ENCODE data around the gene FBXO28.

FBXO28 gene

DNA sequence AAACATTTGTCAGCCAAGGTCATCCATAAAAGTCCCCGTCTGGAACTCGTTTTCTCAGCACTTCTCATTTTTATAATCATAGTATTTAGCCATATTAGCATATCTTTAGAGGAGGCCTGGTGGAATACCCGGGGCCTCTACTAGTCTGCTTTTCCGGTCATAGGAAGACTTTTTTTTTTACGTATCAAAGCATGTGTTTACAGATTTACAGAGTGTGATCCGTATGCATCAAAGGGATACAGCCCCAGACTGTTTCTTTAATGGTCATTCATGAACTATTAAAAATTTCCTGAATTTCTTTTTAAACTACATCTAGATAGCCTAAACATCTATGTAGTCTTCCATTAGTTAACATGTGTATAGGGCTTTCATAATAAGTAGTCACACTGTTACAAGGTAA lies 45.6 kb downstream of the FBXO28 start:
- no peak for DNase-seq

DNA sequence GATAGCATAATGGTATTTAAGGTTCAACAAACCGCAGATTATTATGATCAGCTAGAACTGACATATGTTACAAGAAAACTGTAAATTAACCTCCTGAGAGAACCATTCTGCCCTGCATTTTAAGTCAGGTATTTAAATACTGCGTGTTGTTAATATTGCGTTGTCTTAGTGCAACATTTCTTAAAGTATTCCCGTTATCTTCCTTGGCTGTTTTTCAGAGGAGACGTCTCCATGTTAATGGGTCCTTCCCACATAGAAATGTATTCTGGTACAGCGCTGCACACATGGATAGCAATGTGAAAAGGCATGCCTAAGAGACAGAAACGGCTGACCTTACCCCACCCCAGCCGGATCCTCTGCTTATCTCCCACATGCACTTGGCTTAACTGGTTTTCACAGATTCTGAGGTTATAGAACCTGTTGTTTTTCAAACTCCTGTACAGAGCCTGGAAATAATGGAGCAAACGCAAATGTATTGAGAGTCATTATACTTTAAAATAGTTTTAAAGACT lies 46.3 kb downstream of the FBXO28 start:
- DNase-seq: no peak

DNA sequence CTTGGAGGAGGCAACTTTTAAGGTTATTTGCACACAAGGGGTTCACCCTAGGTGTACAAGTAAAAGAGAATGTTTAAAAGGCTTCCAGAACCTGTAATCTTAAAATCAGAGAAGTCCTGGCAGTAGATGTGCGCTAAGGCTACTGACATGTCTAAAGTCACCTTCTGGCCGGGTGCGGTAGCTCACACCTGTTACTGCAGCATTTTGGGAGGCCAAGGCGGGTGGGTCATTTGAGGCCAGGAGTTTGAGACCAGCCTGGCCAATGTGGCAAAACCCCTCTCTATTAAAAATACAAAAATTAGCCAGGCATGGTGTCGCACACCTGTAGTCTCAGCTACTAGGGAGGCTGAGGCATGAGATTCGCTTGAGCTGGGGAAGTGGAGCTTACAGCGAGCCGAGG lies 48.9 kb downstream of the FBXO28 start:
- DNase-seq: no peak

- no peak for DNase-seq
Measured at GRCh38 chr1:224163311-224163710, 49.4 kb downstream of the FBXO28 start.

GRCh38 chr1:224168859-224169380 lies 55.0 kb downstream of the FBXO28 start:
- peak; percentile 69 for DNase-seq

- no peak for DNase-seq
Measured at GRCh38 chr1:224169718-224170270, 55.9 kb downstream of the FBXO28 start.

DNA sequence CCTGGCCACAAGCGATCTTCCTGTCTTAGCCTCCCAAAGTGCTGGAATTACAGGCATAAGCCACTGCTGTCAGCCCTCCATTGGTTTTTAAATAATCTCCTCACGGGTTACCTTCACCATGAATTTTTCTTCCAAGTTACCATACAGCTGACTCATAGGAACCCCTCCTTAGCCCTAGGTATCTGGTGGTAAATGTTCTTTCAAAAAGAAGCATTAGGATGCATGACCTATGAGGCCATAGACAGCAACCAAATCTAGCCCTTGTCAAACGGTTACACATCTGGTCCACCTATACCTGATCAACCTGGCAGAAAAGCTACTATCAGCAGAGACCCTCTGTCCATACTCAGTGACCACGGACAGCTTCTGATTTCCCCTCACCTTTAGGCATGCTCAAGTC lies 56.4 kb downstream of the FBXO28 start:
- DNase-seq: no peak

DNA sequence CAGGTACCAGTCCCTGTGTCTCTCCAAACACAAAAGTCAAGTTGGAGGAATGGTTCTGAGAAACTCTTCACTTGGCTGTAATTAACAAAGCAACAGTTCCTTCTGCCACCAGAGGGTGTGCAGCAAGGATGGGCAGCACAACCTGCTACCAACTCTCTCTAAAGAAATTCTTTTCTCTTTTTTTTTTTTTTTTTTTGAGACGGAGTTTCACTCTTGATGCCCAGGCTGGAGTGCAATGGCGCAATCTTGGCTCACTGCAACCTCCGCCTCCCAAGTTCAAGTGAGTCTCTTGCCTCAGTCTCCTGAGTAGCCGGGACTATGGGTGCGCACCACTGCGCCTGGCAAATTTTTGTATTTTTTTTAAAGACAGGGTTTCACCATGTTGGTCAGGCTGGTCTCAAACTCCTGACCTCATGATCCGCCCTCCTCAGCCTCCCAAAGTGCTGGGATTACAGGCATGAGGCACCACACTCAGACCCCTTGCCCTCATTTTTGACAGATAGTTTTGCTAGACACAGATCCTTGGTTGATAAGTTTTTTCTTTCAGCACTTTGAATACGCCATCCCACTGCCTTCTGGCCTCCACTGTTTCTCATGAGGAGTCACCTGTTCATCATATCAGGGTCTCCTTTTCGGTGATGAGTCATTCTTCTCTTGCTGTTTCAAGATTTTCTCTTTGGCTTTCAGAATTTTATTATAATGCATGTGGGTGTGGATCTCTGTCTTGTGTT lies 57.0 kb downstream of the FBXO28 start:
- DNase-seq: peak; percentile 63

DNA sequence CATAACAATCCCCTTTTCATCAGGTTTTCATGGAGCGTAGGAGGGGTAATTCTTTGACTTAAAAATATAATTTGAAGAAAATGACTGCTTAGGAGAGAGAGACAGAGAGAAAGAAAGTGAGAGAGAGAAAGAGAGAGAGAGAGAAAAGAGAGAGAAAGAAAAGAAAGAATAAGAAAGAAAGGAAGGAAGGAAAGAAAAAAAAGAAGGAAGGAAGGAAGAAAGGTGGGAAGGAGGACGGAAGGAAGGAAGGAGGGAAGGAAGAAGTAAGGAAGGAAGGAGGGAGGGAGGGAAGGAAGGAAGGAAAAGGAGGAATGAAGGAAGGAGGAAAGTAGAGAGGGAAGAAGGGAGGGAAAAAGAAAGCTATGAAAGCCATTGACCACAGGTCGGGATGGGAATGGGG lies 58.3 kb downstream of the FBXO28 start:
- no peak for DNase-seq

- no peak for DNase-seq
Measured at GRCh38 chr1:224173523-224173922, 59.6 kb downstream of the FBXO28 start.

- DNase-seq: peak; percentile 63
Measured at GRCh38 chr1:224175617-224176016, 61.7 kb downstream of the FBXO28 start.

GRCh38 chr1:224177356-224177999 lies 63.6 kb downstream of the FBXO28 start:
- DNase-seq: no peak

DNA sequence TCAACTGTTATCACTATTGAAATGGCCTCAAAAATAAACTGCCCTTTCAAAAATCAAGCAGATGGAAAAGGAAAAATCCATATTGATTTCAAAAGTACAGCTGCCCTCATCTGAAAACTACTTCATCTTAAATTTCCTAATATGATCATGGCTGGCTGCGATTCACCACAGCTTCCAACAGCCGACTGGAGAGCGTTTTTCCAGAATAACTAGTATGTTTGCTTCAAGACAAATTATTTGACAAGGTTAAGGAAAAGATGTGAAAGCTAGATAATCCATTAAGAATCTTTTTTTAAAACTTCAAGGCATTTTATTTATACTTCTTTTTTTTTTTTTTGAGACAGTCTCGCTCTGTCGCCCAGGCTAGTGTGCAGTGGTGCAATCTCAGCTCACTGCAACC lies 65.0 kb downstream of the FBXO28 start:
- no peak for DNase-seq

DNA sequence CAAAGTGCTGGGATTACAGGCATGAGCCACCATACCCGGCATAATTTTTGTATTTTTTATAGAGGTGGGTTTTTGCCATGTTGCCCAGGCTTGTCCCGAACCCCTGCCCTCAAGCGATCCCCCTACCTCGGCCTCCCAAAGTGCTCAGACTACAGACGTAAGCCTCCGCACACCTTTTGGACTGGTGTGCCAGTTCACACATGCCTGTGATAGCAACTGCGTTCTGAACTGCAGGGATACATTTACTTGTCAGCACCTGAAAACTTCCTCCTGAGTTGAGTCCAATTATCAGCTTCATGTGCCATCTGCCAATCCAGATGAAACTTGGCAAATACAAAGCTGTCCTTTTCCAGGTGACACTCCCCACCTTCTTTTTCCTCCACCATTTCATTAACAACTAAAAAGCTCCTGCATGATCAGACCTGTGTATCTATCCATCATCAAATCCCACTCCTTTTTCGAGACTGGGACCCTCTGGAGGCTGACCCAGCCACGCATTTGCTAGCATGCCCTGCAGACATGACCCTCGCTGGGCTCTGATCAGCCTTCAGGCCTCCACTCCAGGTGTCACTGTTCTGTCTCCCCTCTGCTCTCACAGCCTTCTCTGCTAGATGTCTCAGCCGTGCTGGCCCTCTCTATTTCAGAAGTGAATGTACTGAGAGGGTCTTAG lies 67.0 kb downstream of the FBXO28 start:
- no peak for DNase-seq

- DNase-seq: no peak
Measured at GRCh38 chr1:224181453-224181810, 67.5 kb downstream of the FBXO28 start.

- peak; percentile 86 for DNase-seq
Measured at GRCh38 chr1:224182057-224182865, 68.3 kb downstream of the FBXO28 start.

GRCh38 chr1:224182866-224183590 lies 69.1 kb downstream of the FBXO28 start, which contains the start of gene DEGS1:
DEGS1 (plus strand) TSS chr1:224183240; CDS start chr1:224183337, 97 bp downstream.
- DNase-seq: peak; percentile 86

DNA sequence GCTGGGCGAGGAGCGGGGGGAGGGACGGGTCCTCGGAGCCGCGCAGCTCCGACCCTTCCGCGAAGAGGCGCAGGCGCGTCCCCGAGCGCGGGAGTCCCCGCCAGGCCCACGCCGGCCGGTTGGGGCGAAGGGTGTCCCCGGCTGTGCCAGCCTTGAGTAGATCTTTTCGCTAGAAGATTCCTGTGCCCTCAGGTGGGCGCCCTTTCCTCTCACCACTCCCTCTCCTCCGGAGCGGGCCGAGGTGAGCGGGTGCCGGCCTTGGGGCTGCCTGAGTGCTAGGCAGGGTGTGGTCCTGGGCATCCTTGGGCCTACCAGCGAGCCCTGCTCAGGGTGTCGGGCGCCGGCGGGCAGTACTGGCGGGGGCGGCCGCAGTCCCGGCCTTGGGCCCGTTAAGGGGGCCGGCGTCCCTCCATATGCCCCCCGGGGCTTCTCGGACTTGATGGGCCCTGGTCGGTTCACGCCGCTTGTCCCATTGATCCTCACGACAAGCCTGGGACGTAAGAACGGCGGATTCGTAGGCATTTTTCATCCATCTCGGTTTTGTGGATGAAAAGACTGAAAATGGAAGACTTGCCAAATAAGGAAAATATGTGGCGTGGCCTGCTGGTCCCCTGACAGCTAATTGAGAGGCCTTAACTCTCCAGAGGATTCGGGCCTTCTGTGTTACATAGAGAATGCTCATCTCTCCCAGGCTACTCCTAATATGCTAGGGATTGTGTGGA lies 69.8 kb downstream of the FBXO28 start:
- peak; percentile 67 for DNase-seq

GRCh38 chr1:224185208-224185607 lies 71.3 kb downstream of the FBXO28 start:
- no peak for DNase-seq

DNA sequence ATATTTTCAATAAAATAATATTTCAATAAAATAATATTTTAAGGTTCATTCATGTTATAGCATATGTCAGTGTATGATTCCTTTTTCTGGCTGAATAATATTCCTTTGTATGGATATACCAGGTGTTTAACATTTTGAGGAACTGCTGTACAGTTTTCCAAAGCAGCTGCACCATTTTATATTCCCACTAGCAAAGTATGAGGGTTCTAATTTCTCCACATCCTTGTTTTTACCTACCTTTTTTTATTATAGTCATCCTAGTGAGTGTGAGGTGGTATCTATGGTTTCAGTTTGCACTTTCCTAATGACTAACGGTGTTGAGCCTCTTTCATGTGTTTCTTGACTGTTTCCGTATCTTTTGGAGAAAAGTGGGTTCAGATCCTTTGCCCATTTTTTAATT lies 74.4 kb downstream of the FBXO28 start:
- no peak for DNase-seq

- no peak for DNase-seq
Measured at GRCh38 chr1:224189561-224189960, 75.7 kb downstream of the FBXO28 start.

Data from CD4-positive, alpha-beta T cell treated with Interleukin-17A for 1 hour (primary cell).